Lower leg skin (tissue), 4 donors: Measurements from ENCODE around the gene CREG1. TPM values are rescaled to one million over a fixed set of nuclear protein-coding genes. Genes with fewer than 3 reads are reported as not detected.

Experiments used
- DNase-seq, 2 donors: peaks; one replicate each; pipeline ENCODE4 v3.0.0-alpha.2; 2019; ENCODE audit warnings: low spot score in 2 of 2
- H3K4me3 ChIP-seq: fragments of 200-600 bp; sonication (generic); 2 replicates; pipeline ENCODE4 v1.5.1; 2017; ENCODE audit warnings: mild to moderate bottlenecking, low read depth; ENCODE audit not compliant: poor library complexity, severe bottlenecking
- CTCF ChIP-seq, 3 donors: fragments of 450-650 bp; IDR thresholded peaks; one replicate each; pipeline ENCODE4 v1.5.1; 2016; ENCODE audit warnings: antibody characterized with exemption in 3 of 3, mild to moderate bottlenecking in 3 of 3, moderate library complexity in 2 of 3
- POLR2A ChIP-seq, 2 donors: fragments of 450-650 bp; IDR thresholded peaks; one replicate each; pipeline ENCODE4 v1.6.1; 2016 to 2017; ENCODE audit warnings: antibody characterized with exemption in 2 of 2, mild to moderate bottlenecking in 1 of 2, moderate library complexity in 1 of 2
- WGBS, 2 donors: methylation state at CpG; one replicate each; pipeline ENCODE4 v1.1.5; 2018; 5-methylcytosine and 5-hydroxymethylcytosine counted together
- intact Hi-C: fragments of 100-400 bp; cut with DNase I; formaldehyde crosslinking; loops from one replicate; pipeline ENCODE4 v1.15.0; 2023; ENCODE audit warnings: low total_unique reads
- total RNA-seq, 4 donors: library from RNA; depleted of rRNA; stranded (reverse); fragments of >200 nt; gene quantifications; one replicate each; pipeline ENCODE4 v1.1.0, GENCODE V29; 2016

Gene CREG1
- total RNA-seq, 4 donors from 2014 or later: 196 to 467 (median 339) TPM

GRCh38 chr1:167548059-167548932 is 5.3 kb downstream of the CREG1 start:
- no peak for DNase-seq
- TF ChIP-seq POLR2A (IDR thresholded peaks at IDR 0.05) (no peak), CTCF (IDR thresholded peaks at IDR 0.05) (no peak)
- H3K4me3 ChIP-seq: no peak overlapping the region
- intact Hi-C loops: no loop called here
- WGBS, 2 donors: 58 to 62% methylated on average over 5 of the region's 5 CpGs

DNA sequence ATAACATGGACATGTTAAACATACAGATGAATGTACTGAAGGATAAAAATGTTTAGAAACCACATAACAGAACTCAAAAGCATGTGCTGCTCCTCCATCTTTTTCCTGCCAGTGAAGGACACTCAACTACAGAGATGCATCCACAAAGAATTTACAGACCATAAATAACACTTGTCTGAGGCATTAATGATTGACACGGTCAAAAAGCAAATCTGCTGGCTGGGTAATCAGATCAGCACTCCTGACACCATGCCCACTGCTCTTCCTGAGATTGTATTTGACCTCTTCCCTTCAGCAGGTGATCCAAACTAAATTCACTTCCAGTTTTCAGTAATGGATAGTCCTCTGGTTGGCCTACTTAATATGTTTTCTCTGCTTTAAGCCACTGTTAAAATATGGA is 6.6 kb downstream of the CREG1 start:
- intact Hi-C loops: no loop called here
- WGBS, 2 donors: 91 to 92% methylated on average over 1 of the region's 1 CpG
- TF ChIP-seq POLR2A (IDR thresholded peaks at IDR 0.05) (no peak), CTCF (IDR thresholded peaks at IDR 0.05) (no peak)
- no peak for DNase-seq
- no peak overlapping the region for H3K4me3 ChIP-seq

- WGBS, 2 donors: 78 to 83% methylated on average over 4 of the region's 4 CpGs
- intact Hi-C loops: no loop called here
- no peak for DNase-seq
- H3K4me3 ChIP-seq: no peak overlapping the region
- TF ChIP-seq POLR2A (IDR thresholded peaks at IDR 0.05) (no peak), CTCF (IDR thresholded peaks at IDR 0.05) (no peak)
Measured at GRCh38 chr1:167545349-167545748, 8.2 kb downstream of the CREG1 start.

- H3K4me3 ChIP-seq: no peak overlapping the region
- intact Hi-C loops: no loop called here
- no peak for DNase-seq
- WGBS, 2 donors: 75 to 80% methylated on average over 3 of the region's 3 CpGs
- TF ChIP-seq POLR2A (IDR thresholded peaks at IDR 0.05): no peak
- no peak for TF ChIP-seq CTCF (IDR thresholded peaks at IDR 0.05)
Measured at GRCh38 chr1:167544447-167545093, 9.0 kb downstream of the CREG1 start.

DNA sequence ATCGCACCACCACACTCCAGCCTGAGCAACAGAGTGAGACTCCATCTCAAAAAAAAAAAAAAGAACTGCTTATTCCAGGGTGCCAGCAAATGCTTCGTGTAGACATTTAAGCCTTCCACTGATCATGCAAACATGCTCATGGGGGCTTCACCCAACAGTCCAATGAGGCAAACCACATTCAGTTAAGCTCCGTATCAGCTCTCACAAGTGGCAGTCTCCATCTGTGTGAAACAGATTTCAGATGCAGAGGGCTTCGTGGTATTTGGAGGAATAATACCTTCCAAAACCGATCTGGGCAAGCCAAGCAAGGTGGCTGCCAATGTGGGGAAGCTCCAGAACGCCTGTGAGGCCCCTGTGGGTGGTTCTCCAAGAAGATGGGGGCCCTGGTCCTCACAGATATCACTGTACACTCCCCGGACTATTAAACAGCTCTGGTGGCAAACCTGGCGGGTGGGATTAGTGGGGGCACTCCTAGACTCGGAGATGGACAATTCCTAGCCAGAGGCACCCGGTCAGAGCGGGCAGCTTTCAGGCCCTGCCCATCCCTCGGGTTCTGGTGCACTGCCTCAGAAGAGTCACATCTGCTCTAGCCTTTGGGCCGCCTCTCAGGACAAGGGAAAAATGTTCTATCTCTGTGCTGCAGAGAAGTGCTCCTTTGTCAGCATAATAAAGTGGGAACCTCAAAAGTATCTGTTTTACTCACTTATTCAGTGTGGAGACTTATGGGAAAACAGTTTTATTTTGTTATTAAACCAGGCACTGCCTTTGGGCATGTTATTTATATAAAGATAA is 10.2 kb downstream of the CREG1 start:
- H3K4me3 ChIP-seq: no peak overlapping the region
- intact Hi-C loops: no loop called here
- no peak for TF ChIP-seq POLR2A (IDR thresholded peaks at IDR 0.05)
- TF ChIP-seq CTCF (IDR thresholded peaks at IDR 0.05): no peak
- no peak for DNase-seq
- 84 to 88% methylated on average over 13 of the region's 13 CpGs for WGBS, 2 donors
